GM19023 (cell line): ENCODE measurements around the gene UBR3.

Experiments
- ATAC-seq: cut with Tn5 transposase; IDR thresholded peaks from one replicate; pipeline ENCODE4 v1.9.1; 2021; ENCODE audit warnings: mild to moderate bottlenecking, moderate library complexity; ENCODE audit not compliant: unreplicated experiment

The UBR3 gene

DNA sequence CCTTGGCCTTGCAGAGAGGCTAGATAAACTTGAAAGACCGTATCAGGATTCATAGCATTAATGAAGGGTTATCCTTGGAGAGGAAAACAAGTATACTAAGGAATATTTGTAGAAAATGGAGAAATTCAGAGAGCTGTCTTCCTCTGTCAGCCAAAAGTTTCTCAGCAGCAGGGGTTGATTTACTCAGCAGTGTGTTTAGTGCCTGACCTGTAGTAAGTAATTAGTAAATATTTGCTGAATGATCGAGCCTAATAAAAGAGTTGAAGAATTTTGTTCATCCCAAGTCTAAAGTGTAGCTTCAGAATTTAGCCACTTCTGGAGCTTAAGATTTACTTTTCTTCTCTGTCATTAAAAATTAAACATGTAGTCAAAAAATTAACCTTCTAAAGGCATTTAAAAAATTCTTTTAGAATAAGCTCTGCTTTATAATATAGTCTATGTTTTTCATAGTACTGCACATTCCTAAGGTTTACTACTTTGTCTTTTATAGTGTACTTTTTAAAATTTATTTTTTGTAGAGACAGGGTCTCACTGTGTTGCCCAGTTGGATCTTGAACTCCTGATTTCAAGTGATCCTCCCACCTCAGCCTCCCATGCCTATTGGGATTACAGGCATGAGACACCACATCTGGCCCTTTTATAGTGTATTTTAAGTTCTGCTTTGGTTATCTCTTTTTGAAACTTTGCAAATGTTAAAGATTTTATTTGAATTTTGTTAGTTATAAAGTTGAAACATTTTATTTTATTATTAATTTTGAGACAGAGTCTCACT, 212.3 kb downstream of the UBR3 start:
- ATAC-seq = no peak

- ATAC-seq = no peak
Observed at GRCh38 chr2:170044751-170045478, 217.7 kb downstream of the UBR3 start.

DNA sequence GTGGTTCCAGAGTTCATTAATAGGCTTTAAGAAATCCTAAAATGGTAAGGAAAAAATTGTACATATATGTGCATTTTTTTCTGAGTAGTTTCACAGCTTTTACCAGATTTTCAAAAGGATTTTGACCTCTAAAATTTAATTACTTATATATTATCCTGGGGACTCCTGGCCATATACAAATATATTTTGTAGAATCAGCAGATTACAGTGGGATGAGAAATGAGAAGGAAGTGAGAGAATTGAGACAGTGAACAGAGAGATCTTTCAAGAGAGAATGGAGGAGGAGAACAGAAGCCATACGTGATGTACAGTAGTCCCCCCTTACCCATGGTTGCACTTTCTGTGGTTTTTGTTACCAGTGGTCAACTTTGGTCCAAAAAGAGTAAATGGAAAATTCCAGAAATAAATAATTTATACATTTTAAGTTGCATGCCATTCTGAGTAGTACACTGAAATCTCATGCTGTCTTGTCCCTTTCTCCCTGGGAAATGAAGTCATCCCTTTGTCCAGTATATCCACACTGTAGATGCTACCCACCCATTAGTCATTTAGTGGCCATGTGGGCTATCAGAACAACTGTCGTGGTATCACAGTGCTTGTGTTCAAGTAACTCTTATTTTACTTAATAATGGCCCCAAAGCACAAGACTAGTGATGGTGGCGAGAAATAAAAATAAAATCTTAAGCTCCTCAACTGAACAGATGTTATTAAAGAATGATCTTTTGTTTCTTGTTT, 220.2 kb downstream of the UBR3 start:
- no peak for ATAC-seq

GRCh38 chr2:170052151-170052550, 224.9 kb downstream of the UBR3 start:
- no peak for ATAC-seq

GRCh38 chr2:170054997-170055396, 227.7 kb downstream of the UBR3 start:
- ATAC-seq = no peak

DNA sequence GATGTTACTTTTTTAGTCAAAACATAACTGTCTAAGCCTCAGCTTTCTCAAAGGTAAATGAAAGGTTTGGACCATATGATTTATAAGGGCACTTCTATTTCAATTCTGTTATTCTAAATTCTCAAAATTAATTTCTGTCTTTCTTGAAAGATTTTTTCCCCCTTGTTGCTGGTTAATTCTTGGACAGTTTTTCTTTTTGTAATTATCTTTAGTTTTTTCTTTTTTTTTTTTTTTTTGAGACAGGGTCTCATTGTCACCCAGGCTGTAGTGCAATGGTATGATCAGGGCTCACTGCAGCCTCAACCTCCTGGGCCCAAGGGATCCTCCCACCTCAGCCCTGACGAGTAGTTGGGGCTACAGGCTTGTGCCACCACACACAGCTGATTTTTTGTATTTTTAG, 229.6 kb downstream of the UBR3 start:
- no peak for ATAC-seq

DNA sequence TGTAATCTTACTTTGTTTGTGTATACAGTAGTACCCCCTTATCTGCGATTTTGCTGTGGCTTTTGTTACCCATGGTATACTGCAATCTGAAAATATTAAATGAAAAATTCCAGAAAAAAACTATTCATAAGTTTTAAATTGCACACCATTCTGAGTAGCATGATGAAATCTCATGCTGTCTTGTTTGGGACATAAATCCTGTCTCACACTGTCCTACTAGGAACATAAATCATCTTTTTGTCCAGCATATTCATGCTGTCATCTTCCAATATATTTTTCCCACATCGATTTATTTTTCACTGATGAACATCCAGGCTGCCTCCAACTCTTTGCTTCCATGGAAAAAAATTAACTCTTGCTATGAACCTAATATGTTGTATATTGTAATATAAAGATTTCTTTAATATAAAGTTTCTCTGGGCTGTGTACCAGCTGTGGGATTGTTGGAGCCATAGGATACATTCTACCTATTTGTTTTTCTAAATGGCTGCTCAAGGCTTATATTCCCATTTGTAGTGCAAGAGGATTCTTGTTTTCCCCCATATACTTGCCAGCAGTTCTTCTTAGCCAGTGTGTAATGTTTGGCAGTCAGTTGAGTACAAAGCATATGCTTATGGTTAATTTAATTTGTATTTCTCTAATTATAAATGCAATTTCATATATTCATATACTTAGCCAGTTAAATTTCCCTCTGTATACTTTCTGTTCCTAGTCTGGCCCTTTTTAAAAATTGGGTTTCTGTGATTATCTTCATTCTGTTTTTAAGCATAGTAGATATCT, 236.4 kb downstream of the UBR3 start:
- ATAC-seq = no peak

DNA sequence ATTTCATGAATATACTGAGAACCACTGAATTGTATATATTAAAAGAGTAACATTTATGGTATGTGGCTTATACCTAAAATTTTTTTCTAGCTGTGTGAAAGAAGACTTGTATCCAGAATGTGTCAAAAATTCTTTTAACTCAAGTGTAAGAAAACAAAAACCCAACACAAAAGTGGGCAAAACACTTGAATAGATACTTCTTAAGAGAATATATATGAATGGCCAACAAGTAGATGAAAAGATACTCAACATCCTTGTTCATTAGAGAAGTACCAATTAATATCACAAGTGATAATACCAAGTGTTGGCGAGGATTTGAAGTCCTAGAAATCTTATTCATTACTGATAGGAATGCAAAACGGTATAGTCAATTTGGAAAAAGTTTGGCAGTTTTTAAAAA, 243.5 kb downstream of the UBR3 start:
- no peak for ATAC-seq

DNA sequence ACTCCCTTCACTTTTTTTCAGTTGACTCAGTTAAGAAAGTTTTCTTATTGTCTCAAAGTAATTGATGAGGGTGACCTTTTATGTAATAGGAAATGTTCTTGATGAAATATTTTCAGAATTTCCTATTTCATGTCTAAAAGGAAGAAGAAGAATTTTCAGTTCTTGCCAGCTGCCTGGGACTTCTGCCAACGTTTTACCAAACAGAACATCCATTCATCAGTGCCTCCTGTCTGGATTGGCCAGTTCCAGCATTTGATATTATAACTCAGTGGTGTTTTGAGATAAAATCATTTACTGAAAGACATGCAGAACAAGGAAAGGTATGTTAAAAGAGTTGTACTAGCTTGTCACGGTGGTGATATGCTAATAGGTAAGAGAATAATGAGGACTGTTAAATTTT, 246.0 kb downstream of the UBR3 start:
- ATAC-seq = no peak

GRCh38 chr2:170076189-170076588, 248.9 kb downstream of the UBR3 start:
- ATAC-seq = no peak

GRCh38 chr2:170077830-170078569, 250.7 kb downstream of the UBR3 start:
- ATAC-seq = no peak

DNA sequence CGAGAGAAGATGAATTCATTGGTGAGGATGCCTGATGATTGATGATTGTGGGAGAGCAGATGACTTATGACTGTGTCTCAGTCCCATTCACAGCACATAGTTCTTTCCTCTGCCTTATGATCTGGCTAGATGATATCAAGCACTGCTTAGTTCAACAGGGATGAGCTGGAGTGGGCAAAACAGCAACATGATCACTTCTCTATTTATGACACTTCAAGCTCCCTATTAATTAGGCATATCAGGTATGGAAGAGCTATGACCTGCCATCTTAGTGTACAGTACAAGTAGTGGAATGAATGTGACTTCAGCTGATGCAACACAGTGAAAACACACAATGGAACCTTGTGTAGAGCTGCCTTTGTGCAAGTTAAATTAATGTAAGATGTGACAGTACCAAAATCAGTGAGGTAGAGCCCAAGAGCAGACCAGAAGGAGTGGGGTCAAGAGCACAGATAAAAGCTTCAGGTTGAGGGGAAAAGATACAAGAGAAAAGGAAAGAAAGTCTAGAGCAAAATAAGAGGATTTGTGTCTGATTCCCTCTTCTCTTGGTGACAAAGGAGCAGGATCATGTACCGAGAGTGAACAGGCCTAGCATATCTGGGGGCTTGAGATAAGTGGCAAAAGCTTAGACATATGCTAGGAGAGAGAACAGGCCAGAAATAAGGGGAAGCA, 257.7 kb downstream of the UBR3 start:
- ATAC-seq = no peak

- ATAC-seq = no peak
Observed at GRCh38 chr2:170086117-170086688, 258.9 kb downstream of the UBR3 start.

GRCh38 chr2:170086751-170087412, 259.6 kb downstream of the UBR3 start:
- no peak for ATAC-seq

- no peak for ATAC-seq
Observed at GRCh38 chr2:170087413-170087793, 260.1 kb downstream of the UBR3 start.

DNA sequence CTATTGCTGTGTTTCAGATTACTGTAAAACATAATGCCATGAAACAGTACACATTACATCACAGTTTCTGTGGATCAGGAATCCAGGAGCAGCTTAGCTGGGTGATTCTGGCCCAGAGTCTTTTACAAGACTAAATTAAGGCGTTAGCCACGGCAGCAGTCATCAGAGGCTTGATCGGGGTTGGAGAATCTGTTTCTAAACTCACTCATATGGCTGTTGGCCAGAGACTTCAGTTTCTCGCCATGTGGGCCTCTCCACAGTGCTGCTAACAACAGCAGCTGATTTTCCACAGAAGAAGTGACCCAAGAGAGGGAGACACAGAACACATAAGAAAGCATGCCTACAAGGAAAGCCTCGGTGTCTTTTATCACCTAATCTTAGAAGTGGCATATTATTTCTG, 261.5 kb downstream of the UBR3 start:
- ATAC-seq = no peak

DNA sequence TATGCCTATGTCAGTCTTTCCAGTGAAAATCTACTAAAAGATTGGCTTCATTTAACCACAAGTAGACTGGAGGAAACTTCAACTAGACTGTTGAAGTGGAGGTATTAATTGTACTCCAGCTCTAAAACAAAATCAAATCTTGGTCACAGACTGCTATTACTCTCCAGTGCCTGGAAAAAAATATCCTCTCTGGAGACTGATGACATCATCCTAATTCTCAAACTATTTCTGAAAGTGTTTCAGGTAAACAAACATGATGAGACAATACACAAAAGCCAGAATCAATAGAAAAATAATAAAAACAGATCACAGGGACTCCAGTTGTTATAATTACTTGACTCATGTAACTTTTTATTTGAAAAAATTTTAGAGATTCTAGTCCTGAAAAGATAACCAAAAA, 263.0 kb downstream of the UBR3 start:
- ATAC-seq = no peak

DNA sequence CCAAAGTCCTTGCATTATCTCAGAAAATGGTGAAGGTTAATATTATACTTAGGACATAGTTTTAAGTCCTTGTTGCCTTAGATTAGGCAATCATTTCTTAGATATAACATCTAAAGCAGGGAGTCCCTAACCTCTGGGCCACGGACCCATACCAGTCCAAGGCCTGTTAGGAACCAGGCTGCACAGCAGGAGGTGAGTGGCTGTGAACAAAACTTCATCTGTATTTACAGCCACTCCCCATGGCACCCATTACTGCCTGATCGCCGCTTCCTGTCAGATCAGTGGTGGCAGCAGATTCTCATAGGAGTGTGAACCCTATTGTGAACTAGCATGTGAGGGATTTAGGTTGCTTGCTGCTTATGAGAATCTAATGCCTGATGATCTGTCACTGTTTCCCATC, 264.2 kb downstream of the UBR3 start:
- ATAC-seq = no peak
